Kidney tubule cell (primary cell): ENCODE measurements around the gene ZNF638.
"Not testable (repeated sequence)": the region's sequence is repeated elsewhere in the genome, so short reads cannot be mapped to it uniquely, and the experiment has no call there.

ENCODE experiments used
- DNase-seq: peaks from one replicate; pipeline ENCODE4 v3.0.0-alpha.2; 2018; ENCODE audit warnings: low spot score

Gene ZNF638

GRCh38 chr2:71402427-71402826 lies 70.8 kb downstream of the ZNF638 start:
- DNase-seq: no peak

DNA sequence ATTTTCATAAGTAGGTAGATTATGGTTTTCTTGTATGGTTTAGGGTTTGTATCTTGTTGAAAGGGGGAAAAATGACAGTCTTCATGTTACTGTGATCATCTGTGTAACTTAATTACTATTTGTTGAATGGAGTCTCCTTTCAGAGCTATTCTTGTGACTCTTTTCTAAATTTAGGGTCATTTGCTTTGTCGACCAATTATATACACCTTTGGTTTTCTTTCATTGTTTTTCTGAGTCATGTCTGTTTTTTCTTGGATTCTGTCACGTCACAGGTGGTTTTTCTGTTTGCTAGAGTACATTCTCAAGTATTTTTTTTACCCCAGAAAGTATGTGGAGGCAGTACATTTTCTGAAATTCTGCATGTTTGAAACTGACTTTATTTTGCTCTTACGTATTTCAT lies 78.0 kb downstream of the ZNF638 start:
- DNase-seq: no peak

DNA sequence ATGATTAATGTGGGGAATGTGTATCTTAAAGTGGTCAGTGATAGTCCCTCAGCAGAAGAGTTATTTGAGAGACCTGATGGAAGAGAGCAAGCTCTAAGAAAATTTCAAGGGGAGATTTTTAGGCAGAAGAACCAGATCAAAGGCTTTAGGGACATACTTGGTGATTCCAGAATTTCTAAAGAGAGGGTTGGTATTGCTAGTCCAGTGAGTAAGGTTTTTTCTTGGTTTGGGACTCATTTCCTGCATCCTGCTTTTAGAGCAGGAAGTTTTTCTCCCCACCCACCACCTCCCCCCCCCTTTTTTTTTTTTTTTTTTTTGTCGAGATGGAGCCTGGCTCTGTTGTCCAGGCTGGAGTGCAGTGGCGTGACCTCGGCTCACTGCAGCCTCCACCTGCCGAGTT lies 79.1 kb downstream of the ZNF638 start:
- no peak for DNase-seq

GRCh38 chr2:71416866-71417265 lies 85.3 kb downstream of the ZNF638 start:
- not testable (repeated sequence) for DNase-seq

DNA sequence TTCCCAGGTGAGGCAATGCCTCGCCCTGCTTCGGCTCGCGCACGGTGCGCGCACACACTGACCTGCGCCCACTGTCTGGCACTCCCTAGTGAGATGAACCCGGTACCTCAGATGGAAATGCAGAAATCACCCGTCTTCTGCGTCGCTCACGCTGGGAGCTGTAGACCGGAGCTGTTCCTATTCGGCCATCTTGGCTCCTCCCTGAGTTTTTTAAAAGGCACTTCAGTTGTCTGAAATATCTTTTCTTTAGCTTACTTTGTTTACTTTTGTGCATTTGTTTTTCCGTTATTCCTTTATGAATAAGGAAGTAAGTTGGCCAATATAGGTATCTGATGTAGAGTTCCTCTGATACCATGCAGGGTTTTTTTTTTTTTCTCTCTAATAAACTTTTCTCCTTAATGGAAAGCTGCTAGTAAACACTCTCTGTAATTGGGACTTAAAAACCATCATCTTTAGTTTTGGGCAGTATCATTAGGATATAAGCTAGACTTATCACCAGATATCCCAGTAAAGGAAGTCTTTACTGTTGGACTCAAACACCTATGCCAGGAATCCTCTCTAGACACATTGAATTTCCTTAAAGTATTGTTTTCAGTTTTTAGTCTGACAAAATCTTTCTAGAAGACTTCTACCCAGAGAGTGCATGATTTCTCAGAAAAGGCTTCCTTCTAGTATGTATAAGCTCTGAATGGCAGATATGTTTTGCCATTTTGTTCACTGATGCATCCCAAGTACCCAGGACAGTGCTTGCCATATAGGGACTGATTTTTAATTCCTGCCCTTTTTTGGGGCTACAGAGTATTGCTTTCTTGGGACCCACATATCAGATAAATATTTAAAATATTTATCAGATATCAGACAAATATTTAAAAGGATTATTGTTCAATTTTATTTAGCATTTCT lies 86.0 kb downstream of the ZNF638 start:
- peak; percentile 17 for DNase-seq

DNA sequence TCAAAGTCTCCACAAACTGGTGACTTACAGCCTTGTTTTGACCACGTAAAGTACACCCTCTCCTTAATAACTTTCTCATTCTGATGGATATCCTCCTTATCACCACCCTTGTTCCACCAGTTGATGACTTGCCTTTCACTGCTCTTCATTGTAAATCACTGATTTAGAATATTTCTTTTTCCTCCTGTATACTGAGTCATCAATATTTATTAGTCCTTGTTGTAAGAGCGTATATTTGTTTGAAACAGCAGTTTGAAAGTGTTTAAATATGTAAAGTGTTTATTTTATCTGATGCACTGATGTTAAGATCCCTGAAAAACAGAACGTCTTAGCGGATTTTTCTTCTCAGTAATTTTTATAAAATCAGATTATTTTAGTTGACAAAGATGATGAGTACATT lies 87.6 kb downstream of the ZNF638 start:
- DNase-seq: no peak

- no peak for DNase-seq
Measured at GRCh38 chr2:71419976-71420375, 88.4 kb downstream of the ZNF638 start.

GRCh38 chr2:71422786-71423185 lies 91.2 kb downstream of the ZNF638 start:
- DNase-seq: peak; percentile 1

DNA sequence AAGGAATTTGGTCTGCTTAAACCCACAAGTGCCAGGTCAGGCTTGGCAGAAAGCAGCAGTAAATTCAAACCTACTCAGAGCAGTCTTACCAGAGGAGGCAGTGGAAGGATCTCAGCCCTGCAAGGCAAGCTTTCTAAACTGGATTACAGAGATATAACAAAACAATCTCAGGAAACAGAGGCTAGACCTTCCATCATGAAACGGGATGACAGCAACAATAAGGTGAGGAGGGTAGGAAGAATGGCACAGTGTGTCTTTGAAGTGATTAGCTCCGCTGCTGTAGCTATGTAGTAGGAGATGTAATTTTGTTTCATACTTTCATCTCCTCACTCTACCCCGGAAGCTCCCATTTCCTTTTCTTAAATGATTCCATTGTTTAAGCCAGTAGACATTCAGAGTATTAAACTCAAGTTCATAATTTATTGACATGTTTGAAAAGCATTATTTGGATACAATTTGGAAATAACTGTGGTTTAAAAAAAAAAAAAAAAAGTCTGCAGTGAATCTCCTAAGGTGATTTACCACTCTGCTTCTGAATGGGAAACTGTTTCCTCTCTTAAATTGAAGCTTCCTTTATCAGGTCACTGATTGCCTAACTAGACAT lies 92.3 kb downstream of the ZNF638 start:
- no peak for DNase-seq

GRCh38 chr2:71426721-71427120 lies 95.1 kb downstream of the ZNF638 start:
- no peak for DNase-seq

DNA sequence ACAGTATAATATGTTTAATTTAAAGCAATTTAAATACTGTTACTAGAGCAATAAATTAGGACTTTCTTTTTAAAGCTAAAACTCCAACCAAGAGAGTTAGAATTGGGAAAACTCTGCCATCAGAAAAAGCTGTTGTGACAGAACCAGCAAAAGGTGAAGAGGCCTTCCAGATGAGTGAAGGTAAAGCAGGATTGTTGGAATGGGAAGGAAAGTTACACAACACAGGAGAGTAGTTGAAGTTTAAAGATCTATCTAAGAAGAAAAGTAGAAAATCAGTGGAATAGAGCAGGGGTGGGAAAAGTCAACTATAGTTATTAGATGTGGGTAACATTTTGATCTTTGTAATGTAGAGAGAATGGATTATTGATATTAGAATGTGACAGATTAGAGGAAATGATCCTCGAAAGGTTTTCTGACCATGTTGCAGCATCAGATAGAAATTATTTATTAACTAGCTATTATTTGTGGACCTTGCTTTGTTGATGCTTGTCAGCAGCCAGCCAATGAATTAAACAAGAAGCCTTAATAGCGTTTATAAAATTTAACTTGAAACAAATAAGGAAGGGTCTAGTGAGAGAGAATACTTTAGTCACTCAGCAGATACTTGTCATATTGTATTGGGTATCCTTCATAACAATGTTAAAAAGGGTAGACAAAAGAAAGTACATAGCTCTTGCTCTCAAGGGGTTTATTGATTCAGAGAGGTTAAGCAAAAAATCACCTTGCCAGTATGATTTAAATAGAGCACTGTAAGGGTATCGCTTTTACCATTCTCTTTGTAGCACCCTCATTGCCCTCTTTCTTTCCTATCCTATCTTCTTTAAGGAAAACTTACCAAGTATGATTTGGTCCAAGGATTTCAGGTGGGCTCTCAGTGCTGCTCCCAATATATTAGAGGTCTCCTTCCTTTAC lies 97.1 kb downstream of the ZNF638 start:
- DNase-seq: no peak

GRCh38 chr2:71445142-71445541 lies 113.6 kb downstream of the ZNF638 start:
- not testable (repeated sequence) for DNase-seq

- DNase-seq: no peak
Measured at GRCh38 chr2:71446505-71446904, 114.9 kb downstream of the ZNF638 start.

- DNase-seq: no peak
Measured at GRCh38 chr2:71449343-71449742, 117.8 kb downstream of the ZNF638 start.

DNA sequence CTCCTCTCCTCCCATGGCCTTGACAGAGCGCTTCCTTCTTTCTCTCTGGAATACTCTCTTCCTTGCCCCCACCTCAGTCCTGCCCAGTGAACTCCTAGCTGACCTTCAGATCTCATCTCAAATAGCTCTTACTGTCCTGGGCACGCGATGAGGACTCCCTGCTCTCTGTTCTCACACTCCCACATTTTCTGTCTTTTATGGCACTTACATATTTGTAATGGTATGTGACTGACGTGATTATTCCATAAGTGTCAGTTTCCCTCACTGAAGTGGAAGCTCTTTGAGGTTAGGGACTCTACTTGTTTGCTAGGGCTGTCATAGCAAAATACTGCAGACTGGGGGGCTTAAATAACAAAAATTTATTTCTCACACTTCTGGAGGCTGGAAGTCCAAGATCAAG lies 120.1 kb downstream of the ZNF638 start:
- DNase-seq: no peak

DNA sequence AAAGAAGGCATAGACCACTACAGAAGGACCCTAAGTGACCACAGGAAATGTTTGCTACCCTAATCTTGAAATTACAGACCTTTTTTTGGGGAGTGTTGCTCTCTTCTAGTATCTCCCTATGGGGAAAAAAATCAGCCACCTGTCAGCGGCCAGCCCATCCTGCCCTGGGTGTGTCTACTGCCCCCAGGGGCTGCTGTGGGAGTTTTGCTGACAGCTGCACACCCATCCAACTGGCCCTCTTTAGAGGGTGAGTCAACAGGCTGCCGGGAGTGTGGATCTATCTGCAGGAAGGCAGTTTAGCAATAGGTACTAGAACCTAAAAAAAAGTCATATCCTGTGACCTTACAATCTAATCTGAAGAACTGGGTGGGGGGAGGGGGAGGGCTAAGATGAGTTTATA lies 121.0 kb downstream of the ZNF638 start:
- peak; percentile 70 for DNase-seq

DNA sequence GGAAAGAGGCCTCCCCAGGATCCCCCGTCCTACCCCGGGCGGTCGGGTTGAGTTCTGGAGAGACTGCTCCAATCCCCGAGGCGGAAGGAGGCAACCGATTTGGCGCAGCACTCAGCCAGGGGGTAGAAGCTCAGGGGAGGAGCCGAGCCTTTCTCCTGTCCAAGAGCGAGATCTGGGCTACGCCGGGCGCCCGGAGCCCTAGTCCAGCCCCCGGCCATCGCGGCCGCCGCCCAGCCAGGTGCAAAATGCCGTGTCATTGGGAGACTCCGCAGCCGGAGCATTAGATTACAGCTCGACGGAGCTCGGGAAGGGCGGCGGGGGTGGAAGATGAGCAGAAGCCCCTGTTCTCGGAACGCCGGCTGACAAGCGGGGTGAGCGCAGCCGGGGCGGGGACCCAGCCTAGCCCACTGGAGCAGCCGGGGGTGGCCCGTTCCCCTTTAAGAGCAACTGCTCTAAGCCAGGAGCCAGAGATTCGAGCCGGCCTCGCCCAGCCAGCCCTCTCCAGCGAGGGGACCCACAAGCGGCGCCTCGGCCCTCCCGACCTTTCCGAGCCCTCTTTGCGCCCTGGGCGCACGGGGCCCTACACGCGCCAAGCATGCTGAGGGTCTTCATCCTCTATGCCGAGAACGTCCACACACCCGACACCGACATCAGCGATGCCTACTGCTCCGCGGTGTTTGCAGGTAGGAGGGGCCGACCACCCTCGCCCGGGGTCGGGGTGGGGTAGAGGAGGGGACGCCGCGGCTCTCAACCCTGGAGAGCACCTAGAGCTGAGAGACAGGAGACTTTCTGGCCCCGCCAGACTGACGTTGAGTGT lies 122.0 kb downstream of the ZNF638 start, which contains the start of gene DYSF:
Gene DYSF, plus strand, starts transcription at position 158 of the 817 bp plus-strand sequence.
- DNase-seq: peak; percentile 56

DNA sequence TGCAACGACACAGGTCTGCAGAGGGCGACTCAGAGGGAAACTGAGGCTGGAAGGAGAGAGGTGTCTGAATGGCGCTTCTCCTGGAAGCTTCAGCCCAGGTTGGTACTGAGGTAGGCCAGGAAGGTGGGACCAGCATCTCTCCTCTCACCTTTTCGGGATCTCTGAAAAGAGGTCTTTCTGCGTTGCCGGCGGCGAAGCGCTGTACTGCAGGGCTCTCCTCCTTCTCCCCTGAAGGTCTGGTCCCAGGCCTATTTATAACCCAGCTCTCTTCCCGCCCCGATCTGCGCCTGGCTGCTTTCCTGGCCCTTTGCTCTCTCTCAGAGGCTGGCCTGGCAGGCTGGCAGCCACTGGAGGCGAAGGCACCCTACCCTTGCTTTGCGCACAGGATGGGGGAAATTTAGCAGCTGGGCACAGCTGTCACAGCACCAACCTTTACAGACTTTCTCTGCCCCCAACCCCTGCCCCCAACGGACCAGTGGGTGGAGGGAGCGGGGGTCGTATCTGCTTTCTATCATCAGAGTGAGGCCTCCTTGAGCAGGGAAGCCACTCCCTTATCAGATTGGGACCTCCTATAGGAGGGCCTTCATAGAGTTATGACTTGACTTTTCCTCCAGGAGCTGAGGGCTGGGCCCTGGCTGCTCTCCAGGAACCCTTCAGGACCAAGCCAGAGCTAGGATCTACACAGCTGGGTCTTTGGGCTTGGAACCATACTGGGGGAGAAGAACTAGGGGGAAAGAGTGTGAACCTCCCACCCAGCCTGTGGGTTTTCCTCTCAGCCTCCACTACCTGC lies 122.8 kb downstream of the ZNF638 start:
- DNase-seq: peak; percentile 25

- no peak for DNase-seq
Measured at GRCh38 chr2:71455011-71455740, 123.6 kb downstream of the ZNF638 start.
